Osteoblast (primary cell): ENCODE results near the gene ABTB1. TPM values are rescaled to one million over a fixed set of nuclear protein-coding genes. Genes with fewer than 3 reads are reported as not detected.

Experiments used
- DNase-seq: peaks from one replicate; pipeline ENCODE4 v3.0.0; 2011; ENCODE audit warnings: low spot score, mixed read lengths; ENCODE audit not compliant: insufficient read length; ENCODE audit errors: missing footprints
- H2AFZ ChIP-seq: 2 replicates; pipeline ENCODE4 v1.6.0; 2011; ENCODE audit warnings: mild to moderate bottlenecking, low read length
- H3K27ac ChIP-seq: 2 replicates; pipeline ENCODE4 v1.5.1; 2011; ENCODE audit warnings: mild to moderate bottlenecking, low read depth, low read length, moderate library complexity
- H3K27me3 ChIP-seq: 2 replicates; pipeline ENCODE4 v1.6.0; 2012; ENCODE audit warnings: mild to moderate bottlenecking, control low read depth, inconsistent platforms, low read length, moderate library complexity; ENCODE audit not compliant: insufficient read depth
- H3K36me3 ChIP-seq: 2 replicates; pipeline ENCODE4 v1.5.1; 2011; ENCODE audit warnings: mild to moderate bottlenecking, low read length, control low read depth, moderate library complexity; ENCODE audit not compliant: insufficient read depth
- H3K4me1 ChIP-seq: 2 replicates; pipeline ENCODE4 v1.5.1; 2011; ENCODE audit warnings: mild to moderate bottlenecking, low read length, control low read depth, moderate library complexity; ENCODE audit not compliant: insufficient read depth
- H3K4me2 ChIP-seq: 2 replicates; pipeline ENCODE4 v1.6.0; 2011; ENCODE audit warnings: mild to moderate bottlenecking, low read length; ENCODE audit not compliant: insufficient read depth
- H3K4me3 ChIP-seq: fragments of 200-600 bp; sonication (generic); 3 replicates; pipeline ENCODE4 v1.5.1; 2012; ENCODE audit warnings: mild to moderate bottlenecking, low read length, inconsistent platforms; ENCODE audit not compliant: insufficient read depth
- H3K79me2 ChIP-seq: 2 replicates; pipeline ENCODE4 v1.6.0; 2012; ENCODE audit warnings: mild to moderate bottlenecking, low read length, control low read depth, inconsistent platforms; ENCODE audit not compliant: insufficient read depth
- H3K9me3 ChIP-seq: 2 replicates; pipeline ENCODE4 v1.5.1; 2011; ENCODE audit warnings: low read depth, low read length, control low read depth
- H4K20me1 ChIP-seq: 2 replicates; pipeline ENCODE4 v1.6.0; 2012; ENCODE audit warnings: mild to moderate bottlenecking, low read length, control low read depth; ENCODE audit not compliant: insufficient read depth
- total RNA-seq: library from RNA; depleted of rRNA; stranded (reverse); fragments of >200 nt; gene quantifications from 2 replicates; pipeline ENCODE4 v1.2.3, GENCODE V29; 2012
- TF ChIP-seq, protein P1 (sequence below): IDR thresholded peaks from 2 replicates; pipeline ENCODE4 v1.5.1; 2011; ENCODE audit warnings: mild to moderate bottlenecking, low read depth, low read length, moderate library complexity; ENCODE audit errors: extremely low read depth

Gene ABTB1
- total RNA-seq, 1 donor = 17.7 TPM

DNA sequence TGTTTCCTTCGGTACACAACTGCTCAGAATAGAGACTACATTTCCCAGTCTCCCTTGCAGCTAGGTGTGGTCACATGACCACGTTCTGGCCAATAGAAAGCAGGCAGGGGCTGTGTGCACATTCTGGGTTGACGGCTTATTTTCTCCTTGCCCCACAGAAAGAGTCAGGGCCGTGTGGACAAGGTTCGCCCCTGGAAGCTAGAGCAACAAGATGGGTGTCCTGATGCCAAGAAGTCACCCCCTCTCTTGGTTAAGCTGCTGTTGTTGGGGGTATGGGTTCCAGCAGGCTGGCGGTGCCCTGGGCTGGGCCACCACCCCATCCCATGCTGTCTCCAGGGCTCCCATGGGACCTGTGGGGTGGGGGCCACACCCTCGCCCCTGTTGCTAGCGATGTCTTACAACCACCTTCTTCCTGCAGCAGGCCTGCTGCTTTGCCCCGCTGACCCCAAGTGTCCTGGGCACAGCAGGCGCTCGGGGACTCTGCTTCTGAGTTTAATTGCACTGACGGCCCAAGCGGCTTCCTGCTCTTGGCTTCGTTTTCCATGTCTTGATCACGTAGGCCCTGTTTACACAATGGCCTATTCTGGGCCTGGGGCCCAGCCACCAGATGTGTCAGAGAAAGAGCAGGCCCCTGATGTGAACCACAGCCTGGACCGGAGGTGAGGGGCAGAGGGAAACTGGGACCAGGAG lies 24.9 kb downstream of the ABTB1 start:
- Histone ChIP-seq H3K36me3 (peaks cover under 1% of the 10 kb centered on the region), H3K27ac (peak overlapping the region; percentile 85), H4K20me1 (no peaks in the 10 kb centered on the region), H3K4me3 (peak overlapping the region; percentile 60), H3K79me2 (no peaks in the 10 kb centered on the region), H3K27me3 (no peaks in the 10 kb centered on the region), H3K9me3 (no peaks in the 10 kb centered on the region), H2AFZ (peak overlapping the region; percentile 75), H3K4me1 (peaks cover 27% of the 10 kb centered on the region), H3K4me2 (peak overlapping the region; percentile 67)
- peak; percentile 95 for DNase-seq
- TF ChIP-seq, protein P1, sequence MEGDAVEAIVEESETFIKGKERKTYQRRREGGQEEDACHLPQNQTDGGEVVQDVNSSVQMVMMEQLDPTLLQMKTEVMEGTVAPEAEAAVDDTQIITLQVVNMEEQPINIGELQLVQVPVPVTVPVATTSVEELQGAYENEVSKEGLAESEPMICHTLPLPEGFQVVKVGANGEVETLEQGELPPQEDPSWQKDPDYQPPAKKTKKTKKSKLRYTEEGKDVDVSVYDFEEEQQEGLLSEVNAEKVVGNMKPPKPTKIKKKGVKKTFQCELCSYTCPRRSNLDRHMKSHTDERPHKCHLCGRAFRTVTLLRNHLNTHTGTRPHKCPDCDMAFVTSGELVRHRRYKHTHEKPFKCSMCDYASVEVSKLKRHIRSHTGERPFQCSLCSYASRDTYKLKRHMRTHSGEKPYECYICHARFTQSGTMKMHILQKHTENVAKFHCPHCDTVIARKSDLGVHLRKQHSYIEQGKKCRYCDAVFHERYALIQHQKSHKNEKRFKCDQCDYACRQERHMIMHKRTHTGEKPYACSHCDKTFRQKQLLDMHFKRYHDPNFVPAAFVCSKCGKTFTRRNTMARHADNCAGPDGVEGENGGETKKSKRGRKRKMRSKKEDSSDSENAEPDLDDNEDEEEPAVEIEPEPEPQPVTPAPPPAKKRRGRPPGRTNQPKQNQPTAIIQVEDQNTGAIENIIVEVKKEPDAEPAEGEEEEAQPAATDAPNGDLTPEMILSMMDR = no peak

DNA sequence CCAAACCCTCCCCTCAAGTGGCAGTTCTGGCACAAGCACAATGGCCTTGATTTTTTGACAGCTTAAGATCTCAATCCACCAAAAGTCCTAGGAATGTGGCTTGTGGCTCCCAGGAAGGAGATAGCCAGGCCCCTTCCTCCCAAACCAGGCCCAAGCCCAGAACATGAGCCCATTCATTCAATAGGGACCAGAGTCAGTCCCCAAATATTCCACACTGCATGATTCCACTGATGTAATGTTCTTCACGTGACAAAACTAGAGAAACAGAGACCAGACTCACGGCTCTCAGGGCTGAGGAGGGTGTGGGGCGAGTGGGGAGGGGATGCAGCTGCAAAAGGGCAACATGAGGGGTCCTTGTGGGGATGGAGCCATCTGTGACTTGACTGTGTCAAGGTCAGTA lies 25.5 kb downstream of the ABTB1 start:
- no peaks in the 10 kb centered on the region for H3K9me3 ChIP-seq
- H2AFZ ChIP-seq = peak overlapping the region; percentile 75
- peaks cover 27% of the 10 kb centered on the region for H3K4me1 ChIP-seq
- no peaks in the 10 kb centered on the region for H4K20me1 ChIP-seq
- H3K79me2 ChIP-seq = no peaks in the 10 kb centered on the region
- DNase-seq = no peak
- H3K27me3 ChIP-seq = no peaks in the 10 kb centered on the region
- TF ChIP-seq, protein P1 = no peak
- no peaks in the 10 kb centered on the region for H3K36me3 ChIP-seq
- H3K4me3 ChIP-seq = peak overlapping the region; percentile 60
- peak overlapping the region; percentile 85 for H3K27ac ChIP-seq
- peak overlapping the region; percentile 67 for H3K4me2 ChIP-seq

DNA sequence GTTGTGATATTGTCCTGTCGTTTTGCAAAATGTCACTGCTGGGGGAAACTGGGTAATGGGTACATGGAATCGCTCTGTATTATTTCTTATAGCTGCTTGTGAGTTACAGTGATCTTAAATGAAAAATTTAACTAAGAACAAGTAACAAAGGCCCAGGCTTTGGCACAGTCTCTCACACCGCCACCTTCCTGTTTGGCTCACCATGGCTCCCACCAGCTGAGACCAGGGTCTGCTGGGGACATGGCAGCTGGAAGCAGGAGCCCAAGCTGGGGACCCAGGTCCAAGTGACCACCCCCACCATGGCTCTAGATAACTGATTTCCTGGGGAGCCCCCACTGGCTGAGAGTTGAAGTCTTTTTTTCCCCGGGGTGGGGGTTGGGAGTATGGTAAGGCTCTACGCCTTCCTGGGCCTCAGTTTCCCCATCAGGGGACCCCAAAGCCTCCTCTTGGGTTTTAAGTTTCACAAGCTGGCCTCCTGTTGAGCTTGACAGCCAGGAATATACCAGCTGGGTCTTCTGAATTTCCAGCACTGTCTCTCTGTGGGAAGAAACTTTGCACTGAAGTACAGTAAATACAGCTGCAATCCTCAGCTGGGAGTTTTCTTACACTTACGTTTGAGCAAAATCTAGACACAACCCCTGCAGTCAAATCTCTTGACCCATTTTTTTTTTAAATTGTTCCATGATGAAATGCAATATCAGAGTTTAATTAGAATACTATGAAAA lies 26.1 kb downstream of the ABTB1 start:
- TF ChIP-seq, protein P1 = no peak
- Histone ChIP-seq H3K4me3 (no peak overlapping the region), H3K79me2 (no peaks in the 10 kb centered on the region), H3K36me3 (no peaks in the 10 kb centered on the region), H3K27ac (peak overlapping the region; percentile 85), H3K4me1 (peaks cover 27% of the 10 kb centered on the region), H3K4me2 (no peak overlapping the region), H2AFZ (no peak overlapping the region), H4K20me1 (no peaks in the 10 kb centered on the region), H3K9me3 (no peaks in the 10 kb centered on the region), H3K27me3 (no peaks in the 10 kb centered on the region)
- DNase-seq = no peak
